ENCODE results near the gene CD248. TPM values are rescaled to one million over a fixed set of nuclear protein-coding genes. Genes with fewer than 3 reads are reported as not detected.

The CD248 gene
- total RNA-seq, 4 donors from 2014 or later, result 2.6 to 36.2 (median 6.5) TPM

DNA sequence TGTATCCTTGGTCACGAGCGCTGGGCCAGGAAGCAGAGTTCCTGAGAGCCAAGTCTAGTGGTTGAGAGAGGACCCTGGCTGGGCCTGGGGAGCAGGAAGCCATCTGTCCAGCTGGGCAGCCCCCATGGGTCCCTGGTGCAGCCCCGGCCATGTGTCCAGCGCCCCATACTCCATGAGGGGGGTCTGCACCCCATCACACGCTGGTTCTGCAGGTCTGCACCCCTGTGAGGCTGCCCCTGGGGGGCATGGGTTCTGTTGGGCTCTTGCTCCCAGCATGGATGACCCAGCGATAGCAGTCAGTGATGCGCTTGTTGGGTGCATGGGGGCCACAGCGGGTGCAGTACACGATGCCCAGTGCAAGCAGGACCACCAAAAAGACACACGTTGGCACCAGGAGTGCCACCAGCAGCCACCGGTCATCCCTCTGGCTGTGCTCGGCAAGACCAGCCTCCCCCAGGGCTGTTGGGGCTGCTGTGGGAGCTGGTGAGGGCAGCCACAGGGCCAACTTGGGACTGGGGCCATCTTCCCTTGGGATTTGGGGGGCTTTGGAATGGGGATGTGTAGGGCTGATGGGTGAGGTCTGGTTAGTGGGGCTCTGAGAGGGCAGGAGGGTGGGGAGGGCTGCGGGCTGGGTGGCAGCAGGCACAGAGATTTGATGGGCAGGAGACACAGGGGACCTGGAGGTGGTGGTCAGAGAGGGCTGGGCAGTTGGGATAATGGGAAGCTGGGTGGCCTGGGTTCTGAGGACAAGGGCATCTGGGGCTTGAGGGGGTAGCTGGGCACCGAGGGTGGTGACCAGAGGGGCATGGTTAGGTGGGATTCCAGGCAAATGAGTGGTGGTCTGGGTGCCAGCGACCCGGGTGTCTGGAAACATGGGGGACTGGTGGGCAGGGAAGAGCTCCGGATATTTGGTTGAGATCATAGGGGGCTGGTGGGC, 2.0 kb downstream of the CD248 start:
- intact Hi-C loops (cut with DNase I; ENCODE audit: low total_unique reads) (no loop called here), in situ Hi-C loops (cut with MboI; ENCODE audit: low pct_ligation_motif_present in 1 of 4, low pct_unique_long_range_greater_than_20kb in 1 of 4, low sequenced_read_pairs in 3 of 4) (no loop called here)
- Histone ChIP-seq H3K27me3 (no peaks in the 10 kb centered on the region), H3K9me3 (no peaks in the 10 kb centered on the region), H3K27ac (peak overlapping the region; percentile 91 to 95 (median 94)), H3K4me1 (peaks cover 18 to 47% (median 32%) of the 10 kb centered on the region in 4 donors), H3K36me3 (no peaks in the 10 kb centered on the region), H3K4me3 (peak overlapping the region in 1 of 4 donors; percentile 42)
- no peak for DNase-seq
- TF ChIP-seq EP300 (IDR thresholded peaks at IDR 0.05; ENCODE audit: low read depth) (no peak), POLR2AphosphoS5 (IDR thresholded peaks at IDR 0.05) (no peak), POLR2A (IDR thresholded peaks at IDR 0.05) (no peak), CTCF (IDR thresholded peaks at IDR 0.05) (no peak)
- 82% methylated on average over 15 of the region's 17 CpGs; no CpG with 5 or more reads in 1 of the 2 donors for WGBS, 2 donors (ENCODE audit: low coverage in 1 of 2)

DNA sequence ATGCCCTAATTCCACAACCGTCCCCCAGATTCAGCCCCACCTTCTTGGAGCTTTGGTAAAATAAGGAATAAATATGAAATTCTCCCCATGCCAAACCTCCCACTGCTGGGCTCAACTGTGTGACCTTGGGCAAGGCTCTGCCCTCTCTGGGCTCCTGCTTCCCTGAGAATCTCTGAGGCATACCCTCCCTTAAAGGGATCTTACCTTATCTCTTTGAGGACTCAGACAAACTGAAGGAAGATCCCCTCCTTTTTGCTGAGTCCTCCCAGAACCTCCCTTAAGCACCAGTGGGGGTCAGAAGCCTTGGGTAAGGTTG, 2.7 kb downstream of the CD248 start:
- no peak overlapping the region for H3K4me3 ChIP-seq
- intact Hi-C loops (cut with DNase I; ENCODE audit: low total_unique reads) (no loop called here), in situ Hi-C loops (cut with MboI; ENCODE audit: low pct_ligation_motif_present in 1 of 4, low pct_unique_long_range_greater_than_20kb in 1 of 4, low sequenced_read_pairs in 3 of 4) (no loop called here)
- H3K27me3 ChIP-seq, result no peaks in the 10 kb centered on the region
- TF ChIP-seq CTCF (IDR thresholded peaks at IDR 0.05) (no peak), POLR2A (IDR thresholded peaks at IDR 0.05) (no peak), EP300 (IDR thresholded peaks at IDR 0.05; ENCODE audit: low read depth) (no peak), POLR2AphosphoS5 (IDR thresholded peaks at IDR 0.05) (no peak)
- peaks cover 18 to 47% (median 32%) of the 10 kb centered on the region in 4 donors for H3K4me1 ChIP-seq
- H3K27ac ChIP-seq, result peak overlapping the region; percentile 91 to 95 (median 94)
- H3K36me3 ChIP-seq, result no peaks in the 10 kb centered on the region
- 56% methylated on average over 1 of the region's 1 CpG; no CpG with 5 or more reads in 1 of the 2 donors for WGBS, 2 donors (ENCODE audit: low coverage in 1 of 2)
- DNase-seq, result no peak
- no peaks in the 10 kb centered on the region for H3K9me3 ChIP-seq

- H3K36me3 ChIP-seq, result no peaks in the 10 kb centered on the region
- H3K27me3 ChIP-seq, result no peaks in the 10 kb centered on the region
- DNase-seq, result no peak
- 52% methylated on average over 30 of the region's 38 CpGs; no CpG with 5 or more reads in 1 of the 2 donors for WGBS, 2 donors (ENCODE audit: low coverage in 1 of 2)
- peak overlapping the region in 3 of 4 donors; percentile 16 to 63 (median 30) for H3K4me3 ChIP-seq
- H3K4me1 ChIP-seq, result peaks cover 16 to 44% (median 31%) of the 10 kb centered on the region in 4 donors
- H3K27ac ChIP-seq, result peak overlapping the region; percentile 91 to 95 (median 94)
- H3K9me3 ChIP-seq, result no peaks in the 10 kb centered on the region
- in situ Hi-C loops (cut with MboI; ENCODE audit: low pct_ligation_motif_present in 1 of 4, low pct_unique_long_range_greater_than_20kb in 1 of 4, low sequenced_read_pairs in 3 of 4) (no loop called here), intact Hi-C loops (cut with DNase I; ENCODE audit: low total_unique reads) (no loop called here)
- TF ChIP-seq EP300 (IDR thresholded peaks at IDR 0.05; ENCODE audit: low read depth) (no peak), CTCF (IDR thresholded peaks at IDR 0.05) (no peak), POLR2A (IDR thresholded peaks at IDR 0.05) (no peak), POLR2AphosphoS5 (IDR thresholded peaks at IDR 0.05) (no peak)
These were observed 3.3 kb downstream of the CD248 start for GRCh38 chr11:66313321-66314185.
